Smooth muscle cell (in vitro differentiated cells): ENCODE measurements around the gene TARS1. TPM values are rescaled to one million over a fixed set of nuclear protein-coding genes. Genes with fewer than 3 reads are reported as not detected.

Experiments
- DNase-seq: peaks from one replicate; lab custom pipeline; 2025; ENCODE audit not compliant: unreplicated experiment; lab: John Stamatoyannopoulos, UW
- H2AFZ ChIP-seq: fragments of 200-600 bp; sonication (generic); 2 replicates; pipeline ENCODE4 v1.6.0; 2016; ENCODE audit warnings: antibody characterized with exemption, low read depth, mild to moderate bottlenecking
- H3F3A ChIP-seq: fragments of 200-600 bp; sonication (generic); 2 replicates; pipeline ENCODE4 v1.6.0; 2017; ENCODE audit warnings: antibody characterized with exemption, low read depth
- H3K27ac ChIP-seq: fragments of 200-600 bp; sonication (generic); 2 replicates; pipeline ENCODE4 v1.5.1; 2016; ENCODE audit warnings: low read depth, mild to moderate bottlenecking
- H3K27me3 ChIP-seq: fragments of 200-600 bp; sonication (generic); 2 replicates; pipeline ENCODE4 v1.6.1; 2016; ENCODE audit warnings: low read depth, mild to moderate bottlenecking
- H3K36me3 ChIP-seq: fragments of 200-600 bp; sonication (generic); 2 replicates; pipeline ENCODE4 v1.5.1; 2016; ENCODE audit warnings: low read depth
- H3K4me1 ChIP-seq: fragments of 200-600 bp; sonication (generic); 2 replicates; pipeline ENCODE4 v1.5.1; 2016; ENCODE audit warnings: low read depth
- H3K4me2 ChIP-seq: fragments of 200-600 bp; sonication (generic); 2 replicates; pipeline ENCODE4 v1.6.0; 2016; ENCODE audit warnings: mild to moderate bottlenecking
- H3K4me3 ChIP-seq: fragments of 200-600 bp; sonication (generic); 2 replicates; pipeline ENCODE4 v1.5.1; 2016; ENCODE audit warnings: mild to moderate bottlenecking
- H3K79me2 ChIP-seq: fragments of 200-600 bp; sonication (generic); 2 replicates; pipeline ENCODE4 v1.6.0; 2016; ENCODE audit warnings: low read depth, mild to moderate bottlenecking
- H3K9ac ChIP-seq: fragments of 200-600 bp; sonication (generic); 2 replicates; pipeline ENCODE4 v1.6.0; 2016; ENCODE audit warnings: low read depth
- H3K9me3 ChIP-seq: fragments of 200-600 bp; sonication (generic); replicated peaks from 2 replicates; pipeline ENCODE4 v1.5.1; 2016; ENCODE audit warnings: low read depth
- H4K20me1 ChIP-seq: fragments of 200-600 bp; sonication (generic); 2 replicates; pipeline ENCODE4 v1.6.0; 2016; ENCODE audit warnings: low read depth
- WGBS: methylation state at CpG from one replicate; pipeline ENCODE4 v1.1.7; 2016; ENCODE audit warnings: low lambda C conversion rate; 5-methylcytosine and 5-hydroxymethylcytosine counted together
- polyA plus RNA-seq: library from polyadenylated mRNA; unstranded; fragments of >200 nt; fragmentation: Nextera tagmentation; extraction: Ambion mirVana; gene quantifications from 2 replicates; pipeline ENCODE4 v1.2.1, GENCODE V29; 2016
- total RNA-seq: library from RNA; depleted of rRNA; stranded (reverse); fragments of >200 nt; gene quantifications from 2 replicates; pipeline ENCODE4 v1.2.3, GENCODE V29; 2014
- TF ChIP-seq, protein P1 (sequence below): fragments of 200-600 bp; sonication (generic); IDR thresholded peaks from 2 replicates; pipeline ENCODE4 v1.5.1; 2017; ENCODE audit warnings: borderline replicate concordance, mild to moderate bottlenecking, antibody characterized with exemption; ENCODE audit not compliant: insufficient read depth, poor library complexity, severe bottlenecking

The TARS1 gene
- total and polyA plus RNA-seq, 2 experiments from 2014 or later, result 120 to 217 TPM

DNA sequence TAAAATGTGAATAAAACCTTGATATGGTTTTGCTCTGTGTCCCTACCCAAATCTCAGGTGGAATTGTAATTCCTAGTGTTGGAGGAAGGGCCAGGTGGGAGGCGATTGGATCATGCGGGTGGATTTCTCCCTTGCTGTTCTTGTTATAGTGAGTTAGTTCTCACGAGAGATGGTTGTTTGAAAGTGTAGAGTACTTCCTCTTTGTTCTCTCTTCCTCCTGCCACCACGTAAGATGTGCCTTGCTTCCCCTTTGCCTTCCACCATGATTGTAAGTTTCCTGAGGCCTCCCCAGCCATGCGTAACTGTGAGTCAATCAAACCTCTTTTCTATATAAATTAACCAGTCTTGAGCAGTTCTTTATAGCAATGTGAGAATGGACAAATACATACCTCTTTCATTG is 34.9 kb downstream of the TARS1 start:
- no peak for DNase-seq
- WGBS, result 99% methylated on average over 5 of the region's 5 CpGs
- H3K79me2 ChIP-seq, result no peaks in the 10 kb centered on the region
- H3F3A ChIP-seq, result peaks cover 13% of the 10 kb centered on the region
- no peak overlapping the region for H3K9ac ChIP-seq
- H3K27ac ChIP-seq, result no peak overlapping the region
- H3K4me3 ChIP-seq, result no peak overlapping the region
- H3K27me3 ChIP-seq, result no peaks in the 10 kb centered on the region
- H2AFZ ChIP-seq, result no peak overlapping the region
- peaks cover 42% of the 10 kb centered on the region for H3K36me3 ChIP-seq
- TF ChIP-seq, protein P1, sequence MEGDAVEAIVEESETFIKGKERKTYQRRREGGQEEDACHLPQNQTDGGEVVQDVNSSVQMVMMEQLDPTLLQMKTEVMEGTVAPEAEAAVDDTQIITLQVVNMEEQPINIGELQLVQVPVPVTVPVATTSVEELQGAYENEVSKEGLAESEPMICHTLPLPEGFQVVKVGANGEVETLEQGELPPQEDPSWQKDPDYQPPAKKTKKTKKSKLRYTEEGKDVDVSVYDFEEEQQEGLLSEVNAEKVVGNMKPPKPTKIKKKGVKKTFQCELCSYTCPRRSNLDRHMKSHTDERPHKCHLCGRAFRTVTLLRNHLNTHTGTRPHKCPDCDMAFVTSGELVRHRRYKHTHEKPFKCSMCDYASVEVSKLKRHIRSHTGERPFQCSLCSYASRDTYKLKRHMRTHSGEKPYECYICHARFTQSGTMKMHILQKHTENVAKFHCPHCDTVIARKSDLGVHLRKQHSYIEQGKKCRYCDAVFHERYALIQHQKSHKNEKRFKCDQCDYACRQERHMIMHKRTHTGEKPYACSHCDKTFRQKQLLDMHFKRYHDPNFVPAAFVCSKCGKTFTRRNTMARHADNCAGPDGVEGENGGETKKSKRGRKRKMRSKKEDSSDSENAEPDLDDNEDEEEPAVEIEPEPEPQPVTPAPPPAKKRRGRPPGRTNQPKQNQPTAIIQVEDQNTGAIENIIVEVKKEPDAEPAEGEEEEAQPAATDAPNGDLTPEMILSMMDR, result no peak
- H3K4me2 ChIP-seq, result no peak overlapping the region
- H4K20me1 ChIP-seq, result peaks cover 13% of the 10 kb centered on the region
- no peaks in the 10 kb centered on the region for H3K4me1 ChIP-seq
- no peaks in the 10 kb centered on the region for H3K9me3 ChIP-seq

DNA sequence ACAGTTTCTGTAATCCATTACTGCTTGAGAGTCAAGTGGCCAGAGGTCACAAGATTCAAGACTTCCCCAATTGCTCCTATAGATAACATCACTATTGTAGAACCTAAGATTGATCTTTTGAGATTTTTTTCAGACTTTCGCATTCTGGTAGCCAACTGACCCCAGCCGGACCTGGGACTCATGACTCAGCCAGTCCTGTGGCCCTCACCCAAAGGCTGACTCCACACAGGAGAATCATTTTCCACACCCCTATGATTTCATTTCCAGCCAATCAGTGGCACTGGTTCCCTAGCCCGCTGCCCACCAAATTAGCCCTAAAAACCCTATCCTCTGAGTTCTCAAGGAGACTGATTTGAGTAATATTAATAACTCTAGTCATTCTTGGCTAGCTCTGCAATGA is 36.2 kb downstream of the TARS1 start:
- Histone ChIP-seq H3K4me3 (no peak overlapping the region), H3K4me2 (no peak overlapping the region), H3K27me3 (no peaks in the 10 kb centered on the region), H3K27ac (no peak overlapping the region), H2AFZ (no peak overlapping the region), H3K9me3 (no peaks in the 10 kb centered on the region), H3K9ac (no peak overlapping the region), H3K79me2 (no peaks in the 10 kb centered on the region), H4K20me1 (peaks cover 5% of the 10 kb centered on the region), H3K36me3 (peaks cover 34% of the 10 kb centered on the region), H3F3A (peaks cover 13% of the 10 kb centered on the region), H3K4me1 (no peaks in the 10 kb centered on the region)
- WGBS, result 98% methylated on average over 3 of the region's 3 CpGs
- no peak for DNase-seq
- TF ChIP-seq, protein P1, result no peak

DNA sequence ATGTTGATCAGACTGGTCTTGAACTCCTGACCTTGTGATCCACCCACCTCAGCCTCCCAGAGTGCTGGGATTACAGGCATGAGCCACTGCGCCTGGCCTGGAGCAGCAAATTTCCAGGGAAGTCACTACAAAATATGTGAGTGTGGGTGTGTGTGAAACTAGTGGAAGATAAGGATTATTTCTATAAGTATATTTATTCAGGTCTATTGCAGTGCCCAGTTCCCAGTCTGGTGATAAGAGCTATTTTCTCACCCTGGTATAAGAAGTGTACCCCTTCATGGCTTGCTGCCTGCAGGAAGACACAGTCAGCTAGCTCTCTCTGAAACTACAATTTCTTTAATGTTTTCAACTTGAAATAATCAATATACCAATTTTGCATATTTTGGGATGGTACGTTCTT is 37.1 kb downstream of the TARS1 start:
- Histone ChIP-seq H3K36me3 (peaks cover 27% of the 10 kb centered on the region), H3K79me2 (no peaks in the 10 kb centered on the region), H3K27me3 (no peaks in the 10 kb centered on the region), H3K27ac (no peak overlapping the region), H3K4me2 (no peak overlapping the region), H4K20me1 (peaks cover 5% of the 10 kb centered on the region), H3K4me1 (no peaks in the 10 kb centered on the region), H2AFZ (no peak overlapping the region), H3K9ac (no peak overlapping the region), H3F3A (peaks cover 10% of the 10 kb centered on the region), H3K9me3 (no peaks in the 10 kb centered on the region), H3K4me3 (no peak overlapping the region)
- TF ChIP-seq, protein P1, result no peak
- 86% methylated on average over 2 of the region's 2 CpGs for WGBS
- DNase-seq, result no peak

DNA sequence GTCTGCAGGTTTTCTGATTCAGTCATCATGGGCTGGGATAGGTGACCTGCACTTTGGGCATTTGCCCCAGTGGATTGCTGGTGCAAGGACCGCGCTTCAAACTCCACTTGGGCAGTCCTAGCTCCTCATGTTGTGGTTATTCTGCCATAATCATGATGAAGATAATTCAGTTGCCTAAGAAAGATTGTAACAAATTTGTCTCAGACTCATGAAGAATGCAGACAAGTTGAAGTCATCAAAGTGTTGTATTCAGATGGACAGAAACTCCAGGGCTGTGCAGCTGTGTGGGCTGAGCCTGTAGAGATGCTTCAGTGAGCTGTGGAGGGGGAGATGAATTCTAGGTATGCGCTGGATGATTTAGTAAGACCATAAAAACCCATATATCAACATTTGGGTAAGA is 38.5 kb downstream of the TARS1 start:
- no peaks in the 10 kb centered on the region for H3K79me2 ChIP-seq
- H3K36me3 ChIP-seq, result peaks cover 16% of the 10 kb centered on the region
- 84% methylated on average over 3 of the region's 3 CpGs for WGBS
- TF ChIP-seq, protein P1, result no peak
- H2AFZ ChIP-seq, result no peak overlapping the region
- H3K9me3 ChIP-seq, result no peaks in the 10 kb centered on the region
- no peaks in the 10 kb centered on the region for H3K4me1 ChIP-seq
- H4K20me1 ChIP-seq, result peaks cover 5% of the 10 kb centered on the region
- DNase-seq, result no peak
- no peak overlapping the region for H3K4me3 ChIP-seq
- H3K4me2 ChIP-seq, result no peak overlapping the region
- peaks cover 10% of the 10 kb centered on the region for H3F3A ChIP-seq
- H3K9ac ChIP-seq, result no peak overlapping the region
- no peaks in the 10 kb centered on the region for H3K27me3 ChIP-seq
- H3K27ac ChIP-seq, result no peak overlapping the region
